Fibroblast of the conjunctiva (primary cell): Measurements from ENCODE around the gene NPDC1.
A peak's percentile ranks its signal among the peaks of the same experiment; 100 is the strongest.
"Not testable (repeated sequence)": the region's sequence is repeated elsewhere in the genome, so short reads cannot be mapped to it uniquely, and the experiment has no call there.

Experiments
- DNase-seq: peaks from one replicate; pipeline ENCODE4 v3.0.0-alpha.2; 2010; ENCODE audit warnings: low read depth

The NPDC1 gene

DNA sequence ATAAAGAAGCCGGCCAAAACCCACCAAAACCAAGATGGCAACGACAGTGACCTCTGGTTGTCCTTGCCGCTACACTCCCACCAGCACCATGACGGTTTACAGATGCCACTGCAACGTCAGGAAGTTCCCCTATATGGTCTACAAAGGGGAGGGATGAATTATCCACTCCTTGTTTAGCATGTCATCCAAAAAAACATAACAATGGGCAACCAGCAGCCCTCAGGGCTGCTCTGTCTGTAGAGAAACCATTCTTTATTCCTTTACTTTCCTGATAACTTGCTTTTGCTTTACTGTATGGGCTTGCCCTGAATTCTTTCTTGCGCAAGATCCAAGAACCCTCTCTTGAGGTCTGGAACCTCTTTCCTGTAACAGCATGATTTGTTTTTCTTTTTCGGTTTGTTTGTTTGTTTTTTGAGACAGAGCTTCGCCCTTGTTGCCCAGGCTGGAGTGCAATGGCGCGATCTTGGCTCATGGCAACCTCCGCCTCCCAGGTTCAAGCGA, 29.3 kb upstream of the NPDC1 start:
- DNase-seq, result no peak

GRCh38 chr9:137074657-137075274, 28.8 kb upstream of the NPDC1 start:
- no peak for DNase-seq

- no peak for DNase-seq
These were observed 28.0 kb upstream of the NPDC1 start for GRCh38 chr9:137073992-137074399.

DNA sequence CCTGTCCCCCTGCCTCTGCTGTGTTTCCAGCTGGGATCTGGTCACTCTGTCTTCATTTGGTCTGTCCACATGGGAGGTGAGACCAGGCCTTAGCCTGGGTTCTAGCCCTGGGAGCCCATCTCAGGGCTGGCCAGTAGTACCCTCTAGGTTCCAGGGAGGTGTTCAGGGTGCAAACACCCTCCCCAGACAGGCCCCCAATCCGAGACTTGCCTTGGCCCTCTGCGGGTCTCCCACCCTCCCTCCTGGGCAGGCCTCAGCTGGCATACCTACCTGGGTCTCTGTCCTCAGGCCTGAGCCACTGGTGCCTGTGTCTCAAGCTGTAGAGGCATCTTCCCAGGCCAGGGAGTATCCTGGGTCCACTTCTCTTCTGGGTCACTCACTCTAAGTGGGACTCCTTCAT, 25.3 kb upstream of the NPDC1 start:
- DNase-seq, result no peak

GRCh38 chr9:137070906-137071275, 24.9 kb upstream of the NPDC1 start:
- DNase-seq, result no peak

- DNase-seq, result peak; percentile 67
These were observed 24.4 kb upstream of the NPDC1 start, which contains the start of gene SAPCD2 for GRCh38 chr9:137070201-137070905. TSS of gene SAPCD2 (minus strand) at chr9:137070557. CDS start at chr9:137070460, 97 bp downstream.

- no peak for DNase-seq
These were observed 23.6 kb upstream of the NPDC1 start for GRCh38 chr9:137069508-137070091.

DNA sequence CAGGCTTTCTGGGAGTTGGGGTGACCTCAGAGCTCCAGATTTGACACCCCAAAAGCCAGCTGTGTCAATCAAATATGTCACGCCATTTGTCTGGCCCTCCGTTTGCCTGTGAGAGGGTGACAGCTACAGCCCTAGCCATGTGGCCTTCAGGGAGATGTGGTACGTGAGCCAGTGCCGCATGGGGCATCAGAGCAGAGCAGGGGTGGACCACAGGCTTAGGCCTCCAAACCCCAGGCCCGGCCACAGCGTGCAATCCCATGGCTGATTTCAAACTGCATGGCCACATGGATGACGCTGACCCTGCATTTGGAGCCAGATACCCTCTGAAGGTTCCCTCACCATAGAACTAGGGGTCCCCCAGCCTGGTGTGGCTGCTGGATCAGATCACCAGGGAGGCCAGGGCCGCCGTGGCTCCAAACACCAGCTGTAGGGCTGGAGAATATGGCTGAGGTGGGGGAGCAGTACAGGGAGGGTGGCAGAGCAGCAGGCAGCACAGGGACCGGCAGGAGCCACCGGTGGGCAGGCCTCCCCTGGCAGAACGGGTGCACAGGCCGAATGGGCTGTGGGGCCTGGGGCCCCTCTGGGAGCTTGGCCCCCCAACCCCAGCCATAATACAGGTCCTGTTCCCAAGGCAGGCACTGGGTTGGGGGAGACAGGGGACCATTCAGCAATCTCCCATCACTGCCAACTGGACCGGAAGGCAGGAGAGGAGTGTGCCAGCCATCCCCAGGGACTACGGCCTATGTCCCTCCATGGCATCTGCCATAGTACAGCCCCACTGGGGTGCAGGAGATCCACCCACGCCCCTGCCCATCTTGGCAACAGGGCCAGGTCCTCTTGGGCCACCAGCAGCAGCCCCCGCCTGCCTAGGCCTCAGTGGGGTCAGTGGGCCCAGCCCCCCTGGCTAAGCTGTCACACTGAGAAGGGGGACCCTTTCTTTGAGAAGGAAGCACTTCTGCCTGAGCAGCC, 22.8 kb upstream of the NPDC1 start:
- no peak for DNase-seq

GRCh38 chr9:137067860-137068538, 22.0 kb upstream of the NPDC1 start:
- DNase-seq, result peak; percentile 62

DNA sequence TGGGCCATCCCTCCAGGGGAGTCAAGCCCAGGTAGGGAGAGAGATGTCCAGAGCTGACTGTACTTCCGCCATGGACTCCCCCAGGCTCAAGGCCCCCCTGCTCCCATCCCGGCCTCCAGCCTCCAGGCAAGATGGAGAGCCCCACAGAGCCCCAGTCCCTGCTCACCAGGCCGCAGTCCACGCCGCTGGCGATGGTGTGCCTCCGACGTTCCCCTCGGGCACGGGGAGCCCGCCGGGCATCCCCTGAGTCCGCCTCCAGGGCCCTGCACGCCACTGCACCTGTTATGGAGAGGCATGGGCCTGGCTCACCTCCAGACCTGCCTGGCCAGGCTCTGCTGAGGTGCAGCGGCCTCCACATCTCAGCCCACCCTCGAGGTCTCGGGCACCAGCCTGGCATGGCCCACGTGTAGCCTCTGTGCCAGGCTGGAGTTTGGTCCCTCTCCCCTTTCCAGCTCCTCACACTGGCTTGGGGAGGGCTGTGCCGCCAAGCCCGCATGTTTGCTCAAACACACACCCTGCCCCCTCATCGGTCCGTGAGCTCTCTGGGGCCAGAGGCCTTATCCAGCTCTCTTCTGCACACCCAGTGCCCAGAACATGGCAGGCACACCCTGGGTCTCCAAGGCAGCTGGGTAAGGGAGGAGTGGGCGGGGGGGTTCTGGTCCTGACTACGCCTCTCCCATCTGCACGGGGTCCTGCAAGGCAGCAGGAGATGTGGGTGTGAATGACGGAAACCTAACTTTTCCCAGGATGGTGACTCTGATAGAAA, 20.3 kb upstream of the NPDC1 start:
- DNase-seq, result no peak

DNA sequence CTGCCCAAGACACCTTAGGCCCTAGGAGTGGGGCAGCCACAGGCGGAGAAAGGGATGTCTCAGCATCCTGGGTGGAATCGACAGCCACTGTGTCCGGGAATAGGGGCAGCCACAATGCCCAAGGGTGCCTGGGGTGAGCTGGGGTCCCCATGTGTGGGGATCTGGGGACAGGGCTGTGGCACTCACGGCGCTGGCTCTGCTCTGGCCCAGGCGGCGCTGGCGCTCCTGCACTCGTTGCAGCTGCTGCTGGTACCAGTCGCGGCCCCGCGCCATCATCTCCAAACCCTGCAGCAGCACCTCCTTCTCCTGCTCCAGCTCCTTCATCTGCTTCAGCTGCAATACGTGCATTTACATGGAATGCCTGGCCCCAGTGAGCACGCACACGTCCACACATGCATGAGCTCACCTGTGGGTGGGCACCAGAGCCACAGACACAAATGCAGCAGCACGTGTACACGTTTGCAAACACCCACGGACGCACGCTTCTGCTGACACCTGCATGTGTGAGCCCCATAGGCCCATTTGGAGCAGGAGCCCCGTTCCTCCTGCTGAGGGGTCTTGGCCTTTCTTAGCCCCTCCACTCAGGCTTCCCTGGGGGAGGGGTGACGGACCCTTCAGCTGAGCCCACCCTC, 19.5 kb upstream of the NPDC1 start:
- no peak for DNase-seq

DNA sequence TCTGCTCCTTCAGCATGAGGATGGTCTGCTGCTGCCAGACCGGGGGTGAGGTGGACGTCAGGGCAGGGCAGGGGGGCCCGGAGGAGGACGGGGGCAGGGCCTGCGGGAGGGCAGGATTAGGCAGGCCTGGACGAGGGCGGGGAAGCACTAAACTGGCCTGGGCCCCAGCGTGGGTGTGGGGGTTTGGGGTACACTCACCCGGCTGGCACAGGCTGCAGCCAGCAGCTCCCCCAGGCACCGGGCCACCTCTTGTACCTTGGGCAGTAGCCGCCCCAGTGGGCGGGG, 18.8 kb upstream of the NPDC1 start:
- no peak for DNase-seq

GRCh38 chr9:137064027-137064879, 18.3 kb upstream of the NPDC1 start:
- no peak for DNase-seq

DNA sequence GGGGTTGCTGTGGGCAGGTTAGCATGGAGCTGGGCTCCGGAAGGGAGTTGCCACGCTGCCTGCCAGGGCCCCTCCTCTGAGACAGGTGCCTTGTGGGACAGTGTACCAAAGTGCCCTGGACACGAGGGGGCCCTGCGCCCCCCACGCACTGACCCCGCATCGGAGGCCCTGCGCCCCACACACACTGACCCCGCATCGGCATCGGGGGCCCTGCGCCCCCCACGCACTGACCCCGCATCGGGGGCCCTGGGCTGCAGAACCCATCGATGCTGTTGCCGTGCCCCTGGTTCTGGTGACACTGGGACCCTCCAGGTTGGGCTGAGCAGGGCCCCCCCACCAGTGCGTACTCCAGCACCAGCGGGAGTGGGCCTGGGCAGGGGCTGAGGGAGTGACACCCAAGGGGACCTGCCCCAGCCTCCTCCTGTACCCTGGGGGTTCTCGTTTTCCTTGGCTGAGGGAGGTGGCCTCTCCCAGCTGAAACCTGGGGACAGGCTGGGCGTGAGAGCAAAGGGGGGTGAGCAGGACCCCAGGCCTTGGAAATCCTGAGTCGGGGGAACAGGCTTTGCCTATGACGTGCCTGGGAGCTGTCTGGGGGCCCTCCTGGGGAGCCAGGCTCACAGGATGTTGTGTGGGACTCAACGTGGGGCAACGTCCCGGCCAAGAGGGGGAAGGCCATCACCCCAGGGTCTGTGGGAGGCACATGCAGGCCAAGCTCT, 17.5 kb upstream of the NPDC1 start:
- DNase-seq, result no peak

DNA sequence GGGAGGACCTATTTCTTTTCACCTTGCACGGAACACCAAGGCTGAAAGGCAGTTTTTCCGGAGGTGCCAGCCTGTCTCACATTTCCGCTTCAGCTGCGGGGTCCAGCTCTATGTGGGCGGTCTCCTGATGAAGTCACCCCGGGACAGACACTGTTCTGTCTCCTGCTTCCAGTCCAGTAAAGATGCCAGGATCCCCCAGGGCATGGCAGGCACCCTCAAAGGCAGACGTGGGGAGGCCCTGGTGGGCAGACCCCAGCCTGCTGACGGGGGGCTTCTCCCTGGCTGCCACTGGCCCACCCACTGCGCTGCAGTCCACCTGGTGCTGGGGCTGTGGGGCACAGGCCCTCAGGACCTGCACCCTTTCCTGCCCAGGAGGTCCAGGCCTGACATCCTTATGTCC, 16.8 kb upstream of the NPDC1 start:
- not testable (repeated sequence) for DNase-seq

DNA sequence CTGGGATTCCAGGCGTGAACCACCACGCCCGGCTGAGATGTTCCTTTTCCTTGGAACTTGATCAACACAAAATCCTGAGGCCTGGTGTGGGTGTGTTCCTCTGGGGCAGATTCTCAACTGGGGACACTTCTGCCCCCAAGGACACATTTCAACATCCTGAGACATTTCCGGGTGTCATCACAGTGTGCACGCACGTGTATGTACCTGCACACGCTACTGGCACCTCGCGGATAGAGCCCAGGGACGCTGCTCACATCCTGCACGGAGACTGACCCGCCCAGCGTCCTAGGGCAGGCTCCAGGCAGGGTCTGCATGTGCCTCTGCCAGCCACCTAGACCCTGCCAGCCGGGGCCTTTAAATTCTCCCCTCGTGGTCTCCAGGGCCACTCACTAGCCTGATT, 16.4 kb upstream of the NPDC1 start:
- DNase-seq, result no peak

GRCh38 chr9:137058521-137059234, 12.7 kb upstream of the NPDC1 start:
- DNase-seq, result no peak

DNA sequence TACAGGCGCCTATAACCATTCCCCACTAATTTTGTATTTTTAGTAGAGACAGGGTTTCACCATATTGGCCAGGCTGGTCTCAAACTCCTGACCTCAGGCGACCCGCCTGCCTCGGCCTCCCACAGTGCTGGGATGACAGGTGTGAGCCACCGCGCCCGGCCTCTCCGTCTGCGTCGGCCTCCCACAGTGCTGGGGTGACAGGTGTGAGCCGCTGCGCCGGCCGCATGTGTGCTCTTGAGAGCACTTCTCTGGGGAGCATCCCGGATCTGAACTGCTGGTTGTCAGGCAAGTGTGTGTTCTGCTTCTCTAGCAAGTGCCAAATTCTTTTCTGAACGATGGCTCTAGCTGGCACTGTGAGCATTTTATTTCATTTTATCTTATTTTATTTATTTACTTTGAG, 11.6 kb upstream of the NPDC1 start:
- DNase-seq, result no peak
